OCI-LY7 (cell line): ENCODE results near the gene HTRA1. TPM values are rescaled to one million over a fixed set of nuclear protein-coding genes. Genes with fewer than 3 reads are reported as not detected.

Experiments used
- BruUV-seq: library from RNA; stranded (reverse); fragments of 400-500 nt; replicated peaks from 2 replicates; lab custom pipeline; 2021; lab: Mats Ljungman, UMichigan
- CTCF ChIA-PET: fragments of 300-600 bp; sonication (Branson Sonifier 250); formaldehyde crosslinking; loops from one replicate; lab custom pipeline; 2022; ENCODE audit warnings: antibody characterized with exemption; ENCODE audit not compliant: unreplicated experiment; lab: Charles Lee
- POLR2A ChIA-PET: fragments of 300-600 bp; sonication (Branson Sonifier 250); formaldehyde crosslinking; loops from one replicate; lab custom pipeline; 2022; ENCODE audit warnings: antibody characterized with exemption; lab: Charles Lee
- DNase-seq: peaks from one replicate; pipeline ENCODE4 v3.0.0-alpha.2; 2015; ENCODE audit warnings: low spot score
- H2AFZ ChIP-seq: fragments of 200-600 bp; sonication (generic), shearing (Covaris generic); 2 replicates; pipeline ENCODE4 v1.6.1; 2014; ENCODE audit warnings: mild to moderate bottlenecking, antibody characterized with exemption, low read length, moderate library complexity
- H3K27ac ChIP-seq: fragments of 200-600 bp; sonication (generic); 2 replicates; pipeline ENCODE4 v1.5.1; 2014; ENCODE audit warnings: mixed run types, low read depth, mild to moderate bottlenecking, moderate library complexity, low read length, inconsistent platforms; ENCODE audit not compliant: poor library complexity, severe bottlenecking
- H3K36me3 ChIP-seq: fragments of 200-600 bp; sonication (generic); 2 replicates; pipeline ENCODE4 v1.6.1; 2014; ENCODE audit warnings: mild to moderate bottlenecking, antibody characterized with exemption, low read length, moderate library complexity, mixed read lengths; ENCODE audit not compliant: insufficient read depth
- H3K4me1 ChIP-seq: fragments of 200-600 bp; sonication (generic); 2 replicates; pipeline ENCODE4 v1.5.1; 2014; ENCODE audit warnings: mild to moderate bottlenecking, low read length; ENCODE audit not compliant: insufficient read depth, poor library complexity, severe bottlenecking
- H3K4me2 ChIP-seq: fragments of 200-600 bp; sonication (generic); 2 replicates; pipeline ENCODE4 v1.6.1; 2014; ENCODE audit warnings: mild to moderate bottlenecking, low read length
- H3K4me3 ChIP-seq: fragments of 200-600 bp; sonication (generic); 2 replicates; pipeline ENCODE4 v1.5.1; 2014; ENCODE audit warnings: mild to moderate bottlenecking, low read depth, low read length; ENCODE audit not compliant: poor library complexity, severe bottlenecking
- H3K79me2 ChIP-seq: fragments of 200-600 bp; sonication (generic); 2 replicates; pipeline ENCODE4 v1.6.1; 2016; ENCODE audit warnings: low read depth, mild to moderate bottlenecking, low read length, moderate library complexity, mixed read lengths; ENCODE audit not compliant: insufficient read depth
- H3K9me2 ChIP-seq: fragments of 200-600 bp; sonication (generic); 2 replicates; pipeline ENCODE4 v1.6.1; 2016; ENCODE audit warnings: mild to moderate bottlenecking, low read length, mixed read lengths; ENCODE audit not compliant: insufficient read depth
- H3K9me3 ChIP-seq: fragments of 200-600 bp; sonication (generic); 2 replicates; pipeline ENCODE4 v1.6.1; 2014; ENCODE audit warnings: mild to moderate bottlenecking, mixed run types, low read length, mixed read lengths
- H4K20me1 ChIP-seq: fragments of 200-600 bp; sonication (generic); 2 replicates; pipeline ENCODE4 v1.6.1; 2014; ENCODE audit warnings: mild to moderate bottlenecking, antibody characterized with exemption, low read length, moderate library complexity, mixed read lengths; ENCODE audit not compliant: insufficient read depth
- EZH2phosphoT487 ChIP-seq: fragments of 200-600 bp; sonication (generic); IDR thresholded peaks from 2 replicates; pipeline ENCODE4 v1.6.1; 2018; ENCODE audit warnings: low read depth, borderline replicate concordance, mild to moderate bottlenecking, mixed run types, antibody characterized with exemption, low read length, moderate library complexity, mixed read lengths
- intact Hi-C: fragments of 100-400 bp; cut with micrococcal nuclease; formaldehyde crosslinking; loops from one replicate; pipeline ENCODE4 v1.10.0; 2022; ENCODE audit not compliant: unreplicated experiment
- total RNA-seq, 2 experiments: library from RNA; depleted of rRNA in 1 of 2; stranded (reverse); fragments of >200 nt in 1 of 2; shearing (Covaris generic) in 1 of 2; gene quantifications; 2 replicates each; pipeline ENCODE4 v1.2.3, GENCODE V29; 2014 to 2022
- TF ChIP-seq, protein P1 (sequence below): fragments of 200-600 bp; sonication (generic); conservative IDR thresholded peaks from 2 replicates; pipeline ENCODE4 v1.5.1; 2014; ENCODE audit warnings: mild to moderate bottlenecking, antibody characterized with exemption, low read length, moderate library complexity, mixed read lengths

The HTRA1 gene
- total RNA-seq, 2 experiments from 2014 or later: not detected

DNA sequence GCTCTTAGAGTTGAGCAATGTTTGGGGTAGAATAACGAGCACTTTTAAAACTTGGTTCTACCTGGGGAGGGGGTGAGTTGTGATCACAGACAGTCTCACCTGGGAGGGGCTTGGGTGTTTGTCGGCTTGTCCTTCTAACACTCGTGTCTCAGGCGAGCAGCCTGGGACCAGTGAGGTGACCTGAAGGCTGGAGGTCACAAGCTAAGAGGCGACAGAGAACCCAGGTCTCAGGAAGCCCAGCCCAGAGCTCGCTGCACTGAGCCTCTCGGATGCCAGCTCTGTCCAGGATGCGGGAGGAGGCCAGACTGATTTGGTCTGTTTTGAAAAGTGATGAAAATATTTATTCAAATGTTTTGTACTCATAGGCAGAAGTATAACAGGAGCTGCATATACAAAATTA is 11.8 kb downstream of the HTRA1 start:
- no peak overlapping the region for H3K4me3 ChIP-seq
- no peak overlapping the region for H3K27ac ChIP-seq
- BruUV-seq: no TSS peak
- CTCF ChIA-PET: no interaction called here
- DNase-seq: no peak
- no peaks in the 10 kb centered on the region for H3K79me2 ChIP-seq
- TF ChIP-seq, protein P1, sequence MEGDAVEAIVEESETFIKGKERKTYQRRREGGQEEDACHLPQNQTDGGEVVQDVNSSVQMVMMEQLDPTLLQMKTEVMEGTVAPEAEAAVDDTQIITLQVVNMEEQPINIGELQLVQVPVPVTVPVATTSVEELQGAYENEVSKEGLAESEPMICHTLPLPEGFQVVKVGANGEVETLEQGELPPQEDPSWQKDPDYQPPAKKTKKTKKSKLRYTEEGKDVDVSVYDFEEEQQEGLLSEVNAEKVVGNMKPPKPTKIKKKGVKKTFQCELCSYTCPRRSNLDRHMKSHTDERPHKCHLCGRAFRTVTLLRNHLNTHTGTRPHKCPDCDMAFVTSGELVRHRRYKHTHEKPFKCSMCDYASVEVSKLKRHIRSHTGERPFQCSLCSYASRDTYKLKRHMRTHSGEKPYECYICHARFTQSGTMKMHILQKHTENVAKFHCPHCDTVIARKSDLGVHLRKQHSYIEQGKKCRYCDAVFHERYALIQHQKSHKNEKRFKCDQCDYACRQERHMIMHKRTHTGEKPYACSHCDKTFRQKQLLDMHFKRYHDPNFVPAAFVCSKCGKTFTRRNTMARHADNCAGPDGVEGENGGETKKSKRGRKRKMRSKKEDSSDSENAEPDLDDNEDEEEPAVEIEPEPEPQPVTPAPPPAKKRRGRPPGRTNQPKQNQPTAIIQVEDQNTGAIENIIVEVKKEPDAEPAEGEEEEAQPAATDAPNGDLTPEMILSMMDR: no peak
- no peak for TF ChIP-seq EZH2phosphoT487
- intact Hi-C loops: no loop called here
- H3K9me2 ChIP-seq: no peaks in the 10 kb centered on the region
- POLR2A ChIA-PET: no interaction called here
- no peaks in the 10 kb centered on the region for H3K36me3 ChIP-seq
- no peaks in the 10 kb centered on the region for H3K9me3 ChIP-seq
- no peak overlapping the region for H2AFZ ChIP-seq
- H4K20me1 ChIP-seq: no peaks in the 10 kb centered on the region
- no peaks in the 10 kb centered on the region for H3K4me1 ChIP-seq
- H3K4me2 ChIP-seq: no peak overlapping the region

DNA sequence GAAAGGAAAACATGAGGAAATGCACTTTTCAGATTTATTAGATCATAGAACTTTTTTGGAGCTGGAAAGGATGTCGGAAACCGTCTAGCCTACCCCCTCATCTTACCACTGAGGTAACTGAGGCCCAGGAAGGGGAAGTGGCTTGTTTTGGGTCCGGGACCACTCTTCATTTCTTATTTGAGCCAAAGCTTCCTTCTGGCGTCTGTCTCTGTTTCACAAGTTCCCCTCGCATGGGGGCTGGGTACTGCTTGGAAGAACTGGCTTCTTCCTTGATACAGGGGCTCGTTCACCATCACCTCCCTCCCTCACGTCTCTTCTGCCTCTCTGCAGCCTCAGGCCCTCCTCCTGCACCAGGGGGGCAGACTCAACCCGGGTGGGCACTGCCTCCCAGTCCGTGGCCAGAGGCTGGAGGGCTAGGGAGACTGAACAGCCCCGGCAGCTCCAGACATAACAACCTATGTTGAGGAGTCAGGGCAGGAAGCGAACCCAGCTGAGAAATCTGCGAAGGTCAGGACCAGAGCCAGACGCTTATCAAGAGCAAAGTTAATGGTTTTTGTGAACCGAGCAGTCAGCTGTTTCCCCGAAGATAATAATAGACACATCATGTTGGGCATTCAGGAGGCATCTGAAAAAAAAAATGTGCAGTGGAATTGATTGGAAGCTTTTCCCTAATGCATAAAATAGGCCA is 12.9 kb downstream of the HTRA1 start:
- H3K79me2 ChIP-seq: no peaks in the 10 kb centered on the region

DNA sequence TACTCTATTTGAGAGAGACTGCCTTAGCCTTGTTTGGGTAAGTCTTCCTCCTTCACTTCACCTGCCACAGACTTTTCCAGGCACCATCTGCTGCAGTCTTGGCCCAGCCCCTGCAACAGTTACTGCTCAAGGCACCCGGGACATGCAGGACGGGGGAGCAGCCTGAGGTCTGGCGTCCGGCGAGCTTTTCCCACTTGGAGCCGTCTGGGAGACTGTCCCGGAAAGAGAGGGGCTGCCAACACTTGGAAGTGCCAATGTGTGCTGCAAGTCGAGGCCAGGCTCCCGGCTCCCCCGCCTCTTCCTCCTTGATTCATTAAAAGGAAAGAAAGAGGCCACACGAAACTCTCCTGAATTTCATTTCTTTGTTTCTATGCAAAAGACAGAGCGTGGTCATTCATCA is 13.7 kb downstream of the HTRA1 start:
- DNase-seq: no peak
- no peaks in the 10 kb centered on the region for H3K4me1 ChIP-seq
- ChIA-PET CTCF (no interaction called here), POLR2A (no interaction called here)
- no peak overlapping the region for H3K4me2 ChIP-seq
- intact Hi-C loops: no loop called here
- TF ChIP-seq, protein P1: no peak
- no peak for TF ChIP-seq EZH2phosphoT487
- no peaks in the 10 kb centered on the region for H3K79me2 ChIP-seq
- H4K20me1 ChIP-seq: no peaks in the 10 kb centered on the region
- BruUV-seq: no TSS peak
- H3K36me3 ChIP-seq: no peaks in the 10 kb centered on the region
- H3K27ac ChIP-seq: no peak overlapping the region
- no peaks in the 10 kb centered on the region for H3K9me2 ChIP-seq
- no peaks in the 10 kb centered on the region for H3K9me3 ChIP-seq
- H2AFZ ChIP-seq: no peak overlapping the region
- H3K4me3 ChIP-seq: no peak overlapping the region

More for the DNA sequence above, 12.9 kb downstream of the HTRA1 start:
- Histone ChIP-seq H3K9me2 (no peaks in the 10 kb centered on the region), H3K4me2 (no peak overlapping the region), H2AFZ (no peak overlapping the region), H4K20me1 (no peaks in the 10 kb centered on the region), H3K4me3 (no peak overlapping the region), H3K27ac (no peak overlapping the region), H3K9me3 (no peaks in the 10 kb centered on the region), H3K4me1 (no peaks in the 10 kb centered on the region), H3K36me3 (no peaks in the 10 kb centered on the region)
- intact Hi-C loops: no loop called here
- ChIA-PET POLR2A (no interaction called here), CTCF (no interaction called here)
- TF ChIP-seq, protein P1: no peak
- TF ChIP-seq EZH2phosphoT487: no peak
- DNase-seq: no peak
- BruUV-seq: no TSS peak
